NCI-H1048 (cell line): ENCODE measurements around the gene TMEM222.

Experiments used
- DNase-seq: peaks from one replicate; lab custom pipeline; 2025; lab: John Stamatoyannopoulos, UW

Gene TMEM222

GRCh38 chr1:27306892-27307761, 14.8 kb upstream of the TMEM222 start:
- no peak for DNase-seq

- no peak for DNase-seq
Measured at GRCh38 chr1:27307874-27308598, 13.9 kb upstream of the TMEM222 start.

GRCh38 chr1:27314169-27314568, 7.8 kb upstream of the TMEM222 start:
- DNase-seq = no peak

GRCh38 chr1:27314737-27315136, 7.2 kb upstream of the TMEM222 start:
- DNase-seq = no peak

GRCh38 chr1:27316860-27317259, 5.1 kb upstream of the TMEM222 start:
- no peak for DNase-seq

DNA sequence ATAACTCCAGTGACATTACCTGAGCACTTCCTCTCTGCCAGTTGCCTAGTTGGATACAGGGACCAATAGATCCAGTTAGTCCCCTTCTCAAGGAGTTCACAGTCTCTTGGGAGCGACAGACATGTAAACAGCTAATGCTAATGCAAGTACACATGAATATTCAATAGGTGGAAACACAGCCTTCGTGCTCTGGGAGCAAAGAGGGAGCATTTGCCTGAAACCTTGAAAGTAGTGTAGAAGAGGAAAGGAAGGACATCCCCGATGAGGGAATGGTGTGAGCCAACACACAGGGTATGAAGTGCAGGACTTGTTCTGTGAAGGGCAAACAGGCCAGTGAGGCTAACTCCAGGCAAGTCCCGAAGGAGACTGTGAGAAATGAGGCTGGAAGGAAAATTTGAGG, 3.8 kb upstream of the TMEM222 start:
- DNase-seq = no peak

- DNase-seq = no peak
Measured at GRCh38 chr1:27318596-27318995, 3.4 kb upstream of the TMEM222 start.

DNA sequence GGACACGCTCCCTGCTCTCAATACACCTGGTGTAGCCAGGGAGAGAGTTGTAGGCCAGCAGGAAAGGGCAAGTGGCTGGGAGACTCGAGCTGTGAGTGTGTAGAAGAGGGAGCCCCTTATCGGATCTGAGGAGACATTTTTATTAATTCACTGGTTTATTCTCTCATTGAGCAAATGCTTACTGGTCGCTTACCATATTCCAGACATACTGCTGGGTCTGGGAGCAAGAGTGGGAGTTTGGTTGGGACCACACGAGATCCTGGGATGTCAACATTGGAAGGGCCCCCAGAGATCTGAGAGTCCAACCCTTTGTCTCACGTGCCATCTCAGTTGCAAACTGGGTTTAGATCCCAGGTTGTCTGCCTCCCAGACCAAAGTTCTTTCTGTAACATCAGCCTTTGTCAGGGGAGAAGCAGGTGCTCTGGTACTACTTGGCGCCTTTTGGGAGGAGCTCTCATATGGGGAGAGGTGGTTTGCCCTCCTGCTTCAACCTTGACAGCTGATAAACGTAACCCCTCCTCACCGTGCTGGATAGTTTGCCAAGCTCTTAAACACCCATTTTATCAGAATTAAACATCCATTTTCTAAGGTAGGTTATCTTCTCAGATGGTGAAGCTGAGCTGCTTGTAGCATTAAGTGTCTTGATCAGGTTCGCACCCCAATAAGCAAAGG, 742 bp downstream of the TMEM222 start:
- no peak for DNase-seq

DNA sequence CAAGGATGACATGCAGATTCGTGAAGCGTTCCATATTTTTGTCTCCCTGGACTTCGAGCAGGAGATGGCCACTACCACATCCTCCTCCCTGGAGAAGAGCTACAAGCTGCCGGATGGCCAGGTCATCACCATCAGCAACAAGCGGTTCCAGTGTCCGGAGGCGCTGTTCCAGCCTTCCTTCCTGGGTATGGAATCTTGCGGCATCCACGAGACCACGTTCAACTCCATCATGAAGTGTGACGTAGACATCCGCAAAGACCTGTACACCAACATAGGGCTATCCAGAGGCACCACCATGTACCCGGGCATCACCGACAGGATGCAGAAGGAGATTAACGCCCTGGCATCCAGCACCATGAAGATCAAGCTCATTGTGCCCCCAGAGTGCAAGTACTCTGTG, 3.3 kb downstream of the TMEM222 start:
- no peak for DNase-seq

DNA sequence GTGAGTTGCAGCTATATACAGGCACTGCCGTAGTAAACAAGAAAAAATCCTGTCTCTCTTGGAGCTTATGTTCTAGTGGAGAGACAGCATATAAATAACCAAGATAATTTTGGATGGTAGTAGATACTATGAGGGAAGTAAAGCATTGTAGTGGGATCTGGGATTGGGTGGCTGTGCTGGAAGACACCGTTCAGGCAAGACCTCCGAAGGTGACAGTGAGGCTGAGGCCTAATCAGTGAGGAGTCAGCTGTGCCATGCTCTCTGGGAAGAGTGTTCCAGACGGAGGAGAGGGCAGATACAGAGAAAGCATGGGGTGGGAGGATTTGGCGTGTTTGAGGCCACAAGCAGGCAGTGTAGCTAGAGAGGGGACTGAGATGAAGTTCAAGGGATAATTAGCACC, 6.0 kb downstream of the TMEM222 start:
- DNase-seq = no peak

DNA sequence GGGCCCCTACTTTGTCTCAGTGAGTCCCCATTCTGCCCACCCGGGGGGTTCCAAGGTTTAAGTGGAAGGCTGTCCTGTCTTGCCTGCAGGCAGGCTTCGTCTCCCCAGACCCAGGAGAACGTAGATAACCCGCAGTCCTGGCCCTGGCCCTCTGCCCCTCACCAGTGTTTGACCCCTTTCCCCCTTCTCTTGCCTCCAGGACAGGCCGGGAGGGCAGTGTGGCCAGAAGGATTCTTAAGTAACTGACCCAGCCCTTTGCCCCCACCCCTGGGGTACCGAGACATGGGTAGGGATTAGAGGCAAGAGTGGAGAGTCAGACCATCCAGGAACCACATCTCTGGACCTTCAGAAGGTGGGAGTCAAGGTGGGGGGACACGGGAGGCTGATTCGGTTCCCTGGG, 8.8 kb downstream of the TMEM222 start:
- DNase-seq = no peak

GRCh38 chr1:27331426-27331825, 9.5 kb downstream of the TMEM222 start:
- DNase-seq = no peak

- DNase-seq = no peak
Measured at GRCh38 chr1:27331922-27332321, 10.0 kb downstream of the TMEM222 start.

GRCh38 chr1:27332536-27333281, 10.7 kb downstream of the TMEM222 start:
- no peak for DNase-seq

GRCh38 chr1:27333717-27334279, 11.8 kb downstream of the TMEM222 start:
- DNase-seq = no peak

GRCh38 chr1:27335506-27336422, 13.8 kb downstream of the TMEM222 start:
- DNase-seq = no peak

GRCh38 chr1:27336756-27337155, 14.8 kb downstream of the TMEM222 start:
- no peak for DNase-seq

GRCh38 chr1:27338751-27339150, 16.8 kb downstream of the TMEM222 start:
- DNase-seq = no peak

DNA sequence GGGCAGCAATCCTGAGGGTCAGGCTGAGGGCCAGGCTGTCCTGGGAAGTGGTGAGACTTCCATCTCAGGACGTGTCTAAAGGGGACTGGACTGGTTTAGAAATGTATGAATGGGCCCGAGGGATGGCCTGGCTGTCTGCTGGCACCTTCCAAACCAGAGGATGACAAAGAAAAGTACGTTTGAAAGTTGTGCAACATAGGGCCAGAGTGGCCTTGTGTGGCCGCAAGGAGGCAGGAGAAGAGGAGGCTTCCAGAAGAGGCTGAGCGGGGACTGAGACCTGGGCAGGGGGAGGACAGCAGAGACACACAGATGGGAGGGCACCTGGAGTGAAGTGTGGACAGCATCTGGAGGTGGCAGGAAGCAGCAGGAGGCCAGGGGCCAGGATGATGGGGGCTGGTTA, 17.2 kb downstream of the TMEM222 start:
- DNase-seq = no peak

DNA sequence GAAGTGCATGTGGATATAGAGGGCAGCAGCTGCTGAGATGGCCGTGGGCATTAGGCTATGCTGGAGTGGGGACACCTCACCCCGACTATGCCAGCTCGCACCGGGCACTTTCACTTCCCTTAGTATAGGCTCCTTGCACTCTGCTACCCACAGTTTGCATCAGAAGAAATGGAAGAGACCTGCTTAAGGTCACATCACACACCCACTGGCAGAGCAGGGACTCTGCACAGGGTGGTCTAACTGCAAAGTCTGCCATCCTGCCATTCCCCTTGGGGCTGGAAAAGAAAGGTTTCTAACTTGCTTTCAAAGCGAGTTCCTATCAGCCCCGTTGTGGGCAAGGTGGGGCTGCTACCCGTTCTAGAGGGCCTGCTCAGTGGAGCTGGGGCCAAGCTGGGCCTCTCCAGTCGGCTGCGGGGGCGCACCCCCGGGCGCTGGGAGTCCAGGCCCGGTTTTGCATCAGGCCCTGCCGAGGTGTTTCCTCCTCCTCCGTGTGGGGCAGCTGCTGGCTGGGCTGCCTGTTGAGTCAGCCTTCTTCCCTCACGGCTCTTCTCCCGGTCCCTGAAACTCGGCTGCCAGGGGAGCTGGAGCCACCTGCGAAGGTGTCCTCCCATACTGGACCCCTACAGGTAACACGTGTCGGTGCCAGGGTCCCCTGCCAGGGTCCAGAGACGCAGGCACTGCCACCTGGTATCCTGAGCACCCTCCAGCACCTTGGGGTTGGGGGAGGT, 19.7 kb downstream of the TMEM222 start, which contains the start of gene SYTL1:
Gene SYTL1, plus strand, starts transcription at position 498 of the 728 bp plus-strand sequence. CDS start 3,313 bp downstream, outside the sequence.
- peak; percentile 26 for DNase-seq
